ENCODE data around the gene MAZ.

The MAZ gene

GRCh38 chr16:29852654-29853053 is 46.3 kb downstream of the MAZ start:
- TF ChIP-seq CTCF (IDR thresholded peaks at IDR 0.05; ENCODE audit: low read depth, low read length, missing control alignments), result no peak
- no peak for DNase-seq (ENCODE audit: low read depth)
- no peak overlapping the region for H3K4me3 ChIP-seq (ENCODE audit: low read depth, low read length)

GRCh38 chr16:29854520-29855100 is 48.3 kb downstream of the MAZ start:
- DNase-seq (ENCODE audit: low read depth), result no peak
- H3K4me3 ChIP-seq (ENCODE audit: low read depth, low read length), result no peak overlapping the region
- no peak for TF ChIP-seq CTCF (IDR thresholded peaks at IDR 0.05; ENCODE audit: low read depth, low read length, missing control alignments)

- DNase-seq (ENCODE audit: low read depth), result no peak
- TF ChIP-seq CTCF (IDR thresholded peaks at IDR 0.05; ENCODE audit: low read depth, low read length, missing control alignments), result no peak
These were observed 50.9 kb downstream of the MAZ start for GRCh38 chr16:29857133-29857760.

GRCh38 chr16:29858149-29858849 is 52.0 kb downstream of the MAZ start:
- TF ChIP-seq CTCF (IDR thresholded peaks at IDR 0.05; ENCODE audit: low read depth, low read length, missing control alignments), result no peak
- no peak for DNase-seq (ENCODE audit: low read depth)
- no peak overlapping the region for H3K4me3 ChIP-seq (ENCODE audit: low read depth, low read length)

More at GRCh38 chr16:29857133-29857760, 50.9 kb downstream of the MAZ start:
- no peak overlapping the region for H3K4me3 ChIP-seq (ENCODE audit: low read depth, low read length)

GRCh38 chr16:29858974-29859373 is 52.6 kb downstream of the MAZ start:
- H3K4me3 ChIP-seq (ENCODE audit: low read depth, low read length), result no peak overlapping the region
- no peak for TF ChIP-seq CTCF (IDR thresholded peaks at IDR 0.05; ENCODE audit: low read depth, low read length, missing control alignments)
- no peak for DNase-seq (ENCODE audit: low read depth)

- H3K4me3 ChIP-seq (ENCODE audit: low read depth, low read length), result no peak overlapping the region
- no peak for TF ChIP-seq CTCF (IDR thresholded peaks at IDR 0.05; ENCODE audit: low read depth, low read length, missing control alignments)
- no peak for DNase-seq (ENCODE audit: low read depth)
These were observed 53.9 kb downstream of the MAZ start for GRCh38 chr16:29860218-29860617.

Data from GM12864 (cell line).